GDM1 (cell line): Measurements from ENCODE around the gene ADAT3.

Source experiments
- DNase-seq: peaks from one replicate; lab custom pipeline; 2025; lab: John Stamatoyannopoulos, UW

The ADAT3 gene

DNA sequence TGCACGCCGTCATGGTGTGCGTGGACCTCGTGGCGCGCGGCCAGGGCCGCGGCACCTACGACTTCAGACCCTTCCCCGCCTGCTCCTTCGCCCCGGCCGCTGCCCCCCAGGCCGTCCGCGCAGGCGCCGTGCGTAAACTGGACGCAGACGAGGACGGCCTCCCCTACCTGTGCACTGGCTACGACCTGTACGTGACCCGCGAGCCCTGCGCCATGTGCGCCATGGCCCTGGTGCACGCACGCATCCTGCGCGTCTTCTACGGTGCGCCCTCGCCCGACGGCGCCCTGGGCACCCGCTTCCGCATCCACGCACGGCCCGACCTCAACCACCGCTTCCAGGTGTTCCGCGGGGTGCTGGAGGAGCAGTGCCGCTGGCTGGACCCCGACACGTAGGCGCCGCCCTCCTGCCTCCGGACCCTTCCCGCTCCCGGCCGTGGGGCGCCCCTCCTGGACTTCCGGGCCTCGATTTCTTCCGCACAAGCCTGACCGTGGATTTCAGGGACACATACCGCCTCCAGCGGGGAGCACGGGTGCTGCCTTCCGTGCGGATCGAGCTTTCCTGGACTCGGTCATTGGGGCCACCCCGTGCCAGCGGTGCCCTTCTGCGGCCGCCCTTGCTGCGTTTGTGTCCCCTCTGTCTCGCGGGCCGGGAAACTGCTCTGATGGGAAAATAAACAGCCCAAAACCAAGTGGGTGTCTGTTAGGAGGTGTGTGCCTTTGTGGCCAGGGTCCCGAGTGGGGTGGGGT lies 7.7 kb downstream of the ADAT3 start:
- no peak for DNase-seq

DNA sequence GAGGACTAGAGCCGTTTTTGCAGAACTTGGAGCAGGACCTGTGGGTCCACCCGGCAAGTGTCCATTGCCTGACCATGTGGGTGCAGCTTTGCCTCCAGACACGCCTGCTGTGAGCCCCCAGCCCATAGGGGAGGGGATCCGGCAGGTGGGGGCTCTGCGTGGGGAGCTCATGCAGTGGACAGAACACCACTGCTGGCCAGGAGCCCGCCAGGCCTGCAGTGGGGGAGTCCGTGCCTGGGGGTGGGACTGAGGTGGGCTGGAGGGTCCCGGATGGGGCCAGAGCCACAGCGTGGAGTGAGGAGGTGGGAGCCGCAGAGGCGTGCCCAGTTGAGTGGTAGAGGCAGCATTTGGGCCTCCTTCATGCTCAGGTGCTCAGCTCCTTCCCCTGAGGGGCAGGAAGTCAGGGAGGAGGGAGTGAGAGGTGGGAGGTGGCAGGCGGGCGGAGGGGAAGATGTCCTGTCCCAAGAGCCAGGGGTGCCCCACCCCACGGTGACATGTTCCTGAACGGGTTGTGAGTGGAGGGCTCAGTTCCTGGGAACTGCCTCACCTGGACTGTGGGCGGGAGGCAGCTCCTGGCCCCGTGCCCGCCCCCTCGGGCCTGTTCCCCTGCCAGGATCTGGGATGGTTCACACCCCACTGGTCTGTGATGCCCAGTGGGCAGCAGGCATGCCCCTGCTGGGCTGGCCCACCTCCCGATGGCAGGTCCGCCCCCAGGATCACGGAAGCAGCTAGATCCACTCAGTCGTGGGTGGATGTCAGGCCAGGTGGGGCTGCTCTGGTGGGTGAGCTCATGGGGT lies 8.8 kb downstream of the ADAT3 start:
- DNase-seq = no peak

- DNase-seq = no peak
Measured at GRCh38 chr19:1914826-1915341, 9.7 kb downstream of the ADAT3 start.

DNA sequence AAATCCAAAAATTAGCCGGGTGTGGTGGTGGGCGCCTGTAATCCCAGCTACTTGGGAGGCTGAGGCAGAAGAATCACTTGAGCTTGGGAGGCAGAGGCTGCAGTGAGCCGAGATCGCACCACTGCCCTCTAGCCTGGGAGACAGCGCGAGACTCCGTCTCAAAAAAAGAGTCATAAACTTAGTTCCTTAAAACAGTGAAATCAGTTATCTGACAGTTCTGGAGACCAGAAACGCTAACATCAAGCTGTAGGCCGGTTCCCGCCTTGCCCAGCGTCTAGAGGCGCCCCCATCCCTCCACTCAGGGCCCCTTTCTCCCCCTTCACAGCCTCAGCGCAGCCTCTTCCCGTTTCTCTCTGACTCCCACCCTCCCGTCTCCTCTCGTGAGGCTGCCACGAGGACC lies 11.9 kb downstream of the ADAT3 start:
- DNase-seq = peak; percentile 9

- DNase-seq = no peak
Measured at GRCh38 chr19:1917926-1918325, 12.7 kb downstream of the ADAT3 start.

DNA sequence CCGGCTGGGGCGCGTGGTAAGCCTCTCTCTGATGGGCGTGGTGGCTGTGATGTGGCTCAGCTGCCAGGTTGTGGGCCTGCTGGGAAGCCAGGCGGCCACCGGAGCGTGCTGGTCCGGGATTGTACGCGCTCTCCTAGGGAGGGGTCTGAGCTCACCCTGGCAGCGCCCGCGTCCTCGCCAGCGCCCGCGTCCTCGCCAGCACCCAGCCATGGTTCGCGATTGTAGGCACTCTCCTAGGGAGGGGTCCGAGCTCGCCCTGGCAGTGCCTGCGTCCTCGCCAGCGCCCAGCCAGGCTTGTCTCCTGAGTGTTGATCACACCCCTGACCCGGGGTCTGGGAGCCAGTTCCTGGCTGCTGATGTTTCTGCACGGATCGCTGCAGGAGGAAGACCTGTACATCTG lies 13.8 kb downstream of the ADAT3 start:
- no peak for DNase-seq

- no peak for DNase-seq
Measured at GRCh38 chr19:1920644-1921043, 15.4 kb downstream of the ADAT3 start.

DNA sequence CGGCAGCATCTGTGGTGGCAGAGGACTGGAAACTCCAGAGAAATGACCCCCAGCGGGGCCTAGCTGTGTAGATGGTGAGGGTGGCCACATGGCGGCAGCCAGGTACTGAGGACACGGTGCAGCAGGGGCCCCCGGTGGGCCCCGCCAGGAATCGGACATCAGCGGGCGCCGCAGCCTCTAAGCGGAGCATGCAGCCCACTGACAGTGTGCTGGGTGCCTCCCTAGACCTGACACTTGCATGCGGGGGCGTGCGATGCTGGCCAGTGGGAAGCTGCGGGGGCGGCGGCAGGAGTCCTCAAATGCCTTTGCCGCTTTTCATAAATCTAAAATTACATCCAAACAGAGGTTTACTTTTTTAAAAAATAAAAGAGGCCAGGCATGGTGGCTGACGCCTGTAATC lies 16.1 kb downstream of the ADAT3 start:
- DNase-seq = no peak

- no peak for DNase-seq
Measured at GRCh38 chr19:1921825-1922224, 16.6 kb downstream of the ADAT3 start.

GRCh38 chr19:1922803-1923202 lies 17.6 kb downstream of the ADAT3 start:
- no peak for DNase-seq

GRCh38 chr19:1923319-1923718 lies 18.1 kb downstream of the ADAT3 start:
- DNase-seq = no peak

DNA sequence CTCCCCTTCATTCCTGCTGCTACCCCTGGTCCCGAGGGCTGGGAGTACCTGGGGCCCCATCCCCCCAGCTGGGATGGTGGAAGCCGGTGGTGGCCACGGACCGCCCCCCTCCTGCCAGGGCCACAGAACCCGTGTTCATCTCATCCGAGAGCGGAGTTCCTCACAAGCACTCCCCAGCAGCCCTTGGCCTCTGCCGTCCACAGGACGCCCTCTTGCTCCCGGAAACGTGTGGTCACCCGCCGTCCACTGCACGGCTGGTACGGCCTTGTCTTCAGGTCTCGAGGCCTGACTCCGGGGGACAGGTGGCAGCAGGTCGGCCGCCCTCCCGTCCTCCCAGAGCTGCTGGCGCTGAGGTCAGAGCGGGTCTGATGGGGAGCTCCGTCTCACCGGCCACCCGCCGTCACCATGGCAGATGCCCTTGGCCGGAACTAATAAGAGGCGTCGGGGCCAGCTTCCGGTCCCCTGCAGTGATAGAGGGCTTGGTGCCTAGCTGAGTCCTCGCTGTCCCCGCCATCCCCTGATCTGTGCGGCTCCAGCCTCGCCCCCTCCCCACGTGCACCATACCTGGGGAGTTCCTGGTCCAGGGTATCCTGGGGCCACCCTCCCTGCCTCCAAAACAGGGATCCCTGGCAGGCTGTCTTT lies 19.2 kb downstream of the ADAT3 start:
- DNase-seq = no peak

- DNase-seq = no peak
Measured at GRCh38 chr19:1925544-1925943, 20.3 kb downstream of the ADAT3 start.

GRCh38 chr19:1929021-1929742 lies 24.0 kb downstream of the ADAT3 start:
- peak; percentile 50 for DNase-seq

DNA sequence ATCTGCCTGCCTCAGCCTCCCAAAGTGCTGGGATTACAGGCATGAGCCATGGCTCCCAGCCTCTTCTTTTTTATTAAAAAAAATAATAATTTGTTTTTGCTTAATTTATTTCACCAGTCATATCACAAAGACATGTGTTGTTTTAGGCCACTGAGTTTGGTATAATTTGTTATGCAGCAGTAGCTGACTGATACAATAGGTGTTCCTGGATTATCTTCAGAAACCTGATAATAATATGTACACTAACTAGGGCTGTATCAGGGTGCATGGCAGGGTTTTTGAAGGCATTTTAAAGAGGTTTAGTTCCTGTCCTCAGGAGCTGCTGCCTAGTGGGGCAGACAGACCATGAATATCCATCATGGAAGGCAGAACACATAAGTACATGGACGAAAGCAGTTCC lies 26.2 kb downstream of the ADAT3 start:
- DNase-seq = no peak

GRCh38 chr19:1932395-1932794 lies 27.2 kb downstream of the ADAT3 start:
- DNase-seq = no peak

DNA sequence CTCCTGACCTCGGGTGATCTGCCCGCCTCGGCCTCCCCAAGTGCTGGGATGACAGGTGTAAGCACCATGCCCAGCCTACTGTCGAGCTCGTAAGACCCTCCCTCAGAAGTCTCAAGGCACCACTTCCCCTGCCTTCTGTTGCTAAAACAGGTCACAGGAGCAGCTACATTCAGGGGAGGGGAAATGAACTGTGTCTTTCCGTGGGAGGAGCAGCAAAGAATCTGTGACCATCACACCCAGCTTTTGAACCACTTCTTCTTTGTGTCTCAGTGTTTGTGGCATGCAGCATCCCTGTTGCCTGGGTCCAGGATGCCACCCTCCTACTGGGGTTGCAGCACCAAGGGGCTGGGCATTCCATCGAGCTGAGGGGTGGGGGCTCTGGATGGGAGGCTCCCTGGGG lies 28.0 kb downstream of the ADAT3 start:
- no peak for DNase-seq

- no peak for DNase-seq
Measured at GRCh38 chr19:1933942-1934341, 28.7 kb downstream of the ADAT3 start.

GRCh38 chr19:1935484-1936208 lies 30.4 kb downstream of the ADAT3 start:
- peak; percentile 83 for DNase-seq

DNA sequence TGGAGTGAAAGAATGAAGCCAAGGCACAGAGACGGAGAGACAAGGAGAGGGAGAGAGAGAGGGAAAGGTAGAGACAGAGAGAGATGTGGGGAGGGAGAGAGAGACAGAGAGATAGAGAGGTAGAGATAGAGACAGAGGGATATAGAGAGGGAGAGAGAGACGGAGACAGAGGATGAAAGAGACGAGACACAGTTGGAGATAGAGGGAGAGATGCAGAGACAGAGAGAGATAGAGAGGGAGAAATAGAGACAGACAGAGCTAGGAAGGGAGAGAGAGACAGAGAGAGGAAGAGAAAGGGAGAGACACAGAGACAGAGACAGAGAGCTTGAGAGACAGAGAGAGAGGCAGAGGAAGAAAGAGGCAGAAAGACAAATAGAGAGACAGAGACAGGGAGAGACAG lies 31.2 kb downstream of the ADAT3 start:
- no peak for DNase-seq

DNA sequence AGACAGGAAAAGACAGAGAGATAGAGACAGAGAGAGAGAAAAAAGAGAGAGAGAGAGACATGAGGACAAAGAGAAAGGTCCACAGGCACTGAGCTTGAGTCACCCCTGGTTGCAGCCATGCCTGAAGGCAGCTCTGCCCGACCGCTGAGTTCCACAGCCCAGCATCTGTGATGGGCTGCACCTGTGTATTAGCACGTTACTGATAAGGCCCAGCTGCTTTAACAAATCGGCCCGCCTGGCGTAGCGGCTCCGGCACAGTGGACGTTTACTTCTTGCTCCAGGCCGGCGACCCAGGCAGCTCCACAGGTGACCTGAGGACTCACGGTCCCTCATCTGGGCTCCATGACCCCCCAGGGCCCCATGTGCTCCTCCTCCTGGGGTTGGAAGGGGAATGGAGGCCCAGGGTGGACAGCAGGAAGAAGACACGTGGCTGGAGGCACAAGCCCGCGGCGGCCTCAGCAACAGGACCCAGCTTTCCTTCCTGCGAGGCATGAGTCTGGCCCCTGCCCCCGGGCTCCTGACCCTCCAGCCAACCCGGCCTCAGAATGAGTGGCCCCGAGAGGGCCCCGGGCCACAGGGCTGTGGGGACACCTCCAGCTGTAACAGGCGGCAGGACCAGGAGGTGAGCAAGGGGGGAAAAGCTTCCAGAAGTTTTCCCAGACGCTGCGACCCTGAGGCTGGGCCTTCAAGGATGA lies 31.9 kb downstream of the ADAT3 start:
- no peak for DNase-seq
